Jurkat, Clone E6-1 (cell line): ENCODE results near the gene CHRM1.
"Not testable (repeated sequence)": the region's sequence is repeated elsewhere in the genome, so short reads cannot be mapped to it uniquely, and the experiment has no call there.

Experiments
- DNase-seq: peaks from one replicate; pipeline ENCODE4 v3.0.0-alpha.2; 2011; ENCODE audit warnings: low read depth, low spot score
- H3K4me3 ChIP-seq: 2 replicates; pipeline ENCODE4 v1.5.1; 2011; ENCODE audit warnings: mild to moderate bottlenecking, low read length, control low read depth, moderate library complexity

CHRM1 gene

GRCh38 chr11:62882431-62882749 lies 38.8 kb downstream of the CHRM1 start:
- peak overlapping the region; percentile 96 for H3K4me3 ChIP-seq

GRCh38 chr11:62881579-62882430 lies 39.4 kb downstream of the CHRM1 start:
- peak overlapping the region; percentile 96 for H3K4me3 ChIP-seq
- DNase-seq, result peak; percentile 89

More at GRCh38 chr11:62882431-62882749, 38.8 kb downstream of the CHRM1 start:
- no peak for DNase-seq

GRCh38 chr11:62880803-62881578 lies 40.2 kb downstream of the CHRM1 start, which contains the start of gene SLC3A2:
Gene SLC3A2, plus strand, starts transcription at chr11:62880896. Its CDS starts 128 bp downstream, at chr11:62881024.
- peak; percentile 73 for DNase-seq
- H3K4me3 ChIP-seq, result peak within 1 kb of the TSS; percentile 96

- H3K4me3 ChIP-seq, result peak overlapping the region; percentile 96
- DNase-seq, result no peak
Observed at GRCh38 chr11:62880231-62880802, 40.8 kb downstream of the CHRM1 start.

GRCh38 chr11:62879235-62879978 lies 41.8 kb downstream of the CHRM1 start:
- H3K4me3 ChIP-seq, result no peak overlapping the region
- no peak for DNase-seq

GRCh38 chr11:62876712-62877111 lies 44.5 kb downstream of the CHRM1 start:
- DNase-seq, result no peak
- H3K4me3 ChIP-seq, result no peak overlapping the region

GRCh38 chr11:62875698-62876478 lies 45.3 kb downstream of the CHRM1 start:
- DNase-seq, result no peak
- no peak overlapping the region for H3K4me3 ChIP-seq

- H3K4me3 ChIP-seq, result no peak overlapping the region
- DNase-seq, result no peak
Observed at GRCh38 chr11:62874851-62875250, 46.3 kb downstream of the CHRM1 start.

- no peak for DNase-seq
- no peak overlapping the region for H3K4me3 ChIP-seq
Observed at GRCh38 chr11:62865635-62866034, 55.5 kb downstream of the CHRM1 start.

- no peak overlapping the region for H3K4me3 ChIP-seq
- no peak for DNase-seq
Observed at GRCh38 chr11:62863687-62864335, 57.4 kb downstream of the CHRM1 start.

GRCh38 chr11:62861564-62862192 lies 59.5 kb downstream of the CHRM1 start:
- H3K4me3 ChIP-seq, DNase-seq: not testable (repeated sequence)

- H3K4me3 ChIP-seq, result no peak overlapping the region
Observed at GRCh38 chr11:62860835-62861563, 60.2 kb downstream of the CHRM1 start.

GRCh38 chr11:62859281-62859703 lies 61.9 kb downstream of the CHRM1 start:
- DNase-seq, H3K4me3 ChIP-seq: not testable (repeated sequence)

More at GRCh38 chr11:62860835-62861563, 60.2 kb downstream of the CHRM1 start:
- no peak for DNase-seq
